Retinal pigment epithelial cell (primary cell): ENCODE data around the gene KLHL25.
"Not testable (repeated sequence)": the region's sequence is repeated elsewhere in the genome, so short reads cannot be mapped to it uniquely, and the experiment has no call there.

Experiments used
- DNase-seq: peaks from one replicate; pipeline ENCODE4 v3.0.0-alpha.2; 2010; ENCODE audit warnings: low read depth
- H3K4me3 ChIP-seq: 2 replicates; pipeline ENCODE4 v1.5.1; 2011; ENCODE audit warnings: mild to moderate bottlenecking, low read length, control low read depth, moderate library complexity
- CTCF ChIP-seq: conservative IDR thresholded peaks from 2 replicates; pipeline ENCODE4 v1.5.1; 2011; ENCODE audit warnings: low read depth, low read length, control low read depth, inconsistent platforms

The KLHL25 gene

GRCh38 chr15:85805420-85805819 is 10.7 kb upstream of the KLHL25 start:
- H3K4me3 ChIP-seq: no peak overlapping the region
- no peak for DNase-seq
- no peak for TF ChIP-seq CTCF

DNA sequence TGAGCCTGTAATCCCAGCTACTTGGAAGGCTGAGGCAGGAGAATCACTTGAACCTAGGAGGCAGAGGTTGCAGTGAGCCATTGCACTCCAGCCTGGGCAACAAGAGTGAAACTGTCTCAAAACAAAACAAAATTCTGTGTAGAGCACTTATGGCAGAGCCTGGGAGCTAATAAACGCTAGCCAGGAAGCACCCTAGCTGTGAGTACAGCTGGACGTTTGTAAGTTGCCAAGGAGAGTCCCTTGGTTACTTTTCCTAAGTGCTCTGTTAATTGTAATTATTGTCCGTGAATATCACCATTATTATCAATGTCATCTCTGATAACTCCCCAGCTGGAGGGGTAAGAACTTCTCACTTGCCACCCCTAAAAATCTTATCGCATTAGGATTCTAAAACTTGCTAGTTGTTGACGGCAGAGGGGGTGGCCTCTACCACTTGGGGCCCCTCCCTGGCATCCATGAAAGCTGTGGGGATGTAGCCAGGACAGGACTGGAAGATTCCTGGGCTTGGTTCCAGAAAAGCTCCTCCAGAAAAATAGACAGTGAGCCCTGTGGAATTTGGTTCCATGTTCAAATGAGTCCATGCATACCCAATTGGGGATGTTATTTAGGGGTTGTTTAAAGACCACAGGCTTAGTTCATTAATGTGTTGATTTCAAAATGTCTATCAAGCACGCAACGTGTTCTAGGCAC is 9.9 kb upstream of the KLHL25 start:
- no peak overlapping the region for H3K4me3 ChIP-seq
- TF ChIP-seq CTCF: no peak
- DNase-seq: no peak

- not testable (repeated sequence) for H3K4me3 ChIP-seq, DNase-seq
- TF ChIP-seq CTCF: peak; percentile 33
These were observed 7.9 kb upstream of the KLHL25 start for GRCh38 chr15:85802617-85803016.

- TF ChIP-seq CTCF: peak; percentile 46
- DNase-seq: peak; percentile 31
- no peak overlapping the region for H3K4me3 ChIP-seq
These were observed 5.9 kb upstream of the KLHL25 start for GRCh38 chr15:85800478-85801123.

GRCh38 chr15:85796371-85796770 is 1.6 kb upstream of the KLHL25 start:
- not testable (repeated sequence) for DNase-seq, H3K4me3 ChIP-seq

DNA sequence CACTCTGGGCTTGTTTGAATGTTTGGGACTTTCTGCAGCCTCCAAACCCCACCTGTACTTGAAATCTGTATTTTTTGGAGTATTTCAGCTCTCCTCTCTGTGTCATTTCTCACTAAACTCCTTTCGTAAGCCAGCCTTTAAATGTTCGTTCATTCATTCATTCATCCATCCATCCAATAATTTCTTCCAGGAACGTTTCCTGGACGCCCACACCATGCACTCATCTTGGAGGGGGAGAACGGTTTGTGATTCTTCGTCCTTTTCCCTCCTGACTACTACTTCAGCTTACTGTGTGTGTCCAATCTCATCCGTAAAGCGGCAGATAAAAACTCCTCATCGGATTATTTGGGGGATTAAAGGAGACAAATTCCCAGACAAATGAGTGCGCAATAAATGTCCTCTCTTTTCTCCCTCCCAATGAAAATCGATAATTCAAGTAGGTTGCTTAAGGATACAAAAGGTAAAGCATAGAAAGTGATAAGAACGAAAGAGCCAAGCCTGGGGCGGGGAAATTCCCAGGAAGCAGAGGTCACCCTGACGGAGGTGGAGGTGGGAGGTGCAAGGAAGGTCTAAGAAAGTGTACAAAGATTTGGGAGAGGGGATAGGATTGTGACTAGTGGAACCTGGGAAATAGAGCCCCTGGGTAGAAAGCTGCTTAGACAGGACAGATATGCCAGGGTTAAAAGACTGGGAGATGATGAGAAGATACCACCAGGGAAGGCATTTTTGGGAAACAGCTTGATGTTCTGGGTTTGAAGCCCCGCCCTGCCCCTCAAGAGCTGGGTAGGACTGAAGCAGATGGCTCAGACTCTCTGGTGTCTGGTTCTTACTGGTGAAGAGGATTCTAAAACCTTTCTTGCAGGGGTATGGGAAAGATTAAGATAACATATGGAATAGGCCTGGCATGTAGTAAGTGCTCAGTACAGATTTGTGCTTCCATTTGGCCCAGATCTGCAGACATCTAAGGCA is 896 bp upstream of the KLHL25 start:
- TF ChIP-seq CTCF: no peak
- peak overlapping the region; percentile 56 for H3K4me3 ChIP-seq
- DNase-seq: no peak
